Hair follicular keratinocyte (primary cell): ENCODE data around the gene CORT. TPM values are rescaled to one million over a fixed set of nuclear protein-coding genes. Genes with fewer than 3 reads are reported as not detected.

ENCODE experiments used
- total RNA-seq: library from RNA; depleted of rRNA; stranded (reverse); fragments of >200 nt; gene quantifications from 2 replicates; pipeline ENCODE4 v1.2.3, GENCODE V29; 2015

The CORT gene, protein sequence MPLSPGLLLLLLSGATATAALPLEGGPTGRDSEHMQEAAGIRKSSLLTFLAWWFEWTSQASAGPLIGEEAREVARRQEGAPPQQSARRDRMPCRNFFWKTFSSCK
- not detected in 2 replicates for total RNA-seq

DNA sequence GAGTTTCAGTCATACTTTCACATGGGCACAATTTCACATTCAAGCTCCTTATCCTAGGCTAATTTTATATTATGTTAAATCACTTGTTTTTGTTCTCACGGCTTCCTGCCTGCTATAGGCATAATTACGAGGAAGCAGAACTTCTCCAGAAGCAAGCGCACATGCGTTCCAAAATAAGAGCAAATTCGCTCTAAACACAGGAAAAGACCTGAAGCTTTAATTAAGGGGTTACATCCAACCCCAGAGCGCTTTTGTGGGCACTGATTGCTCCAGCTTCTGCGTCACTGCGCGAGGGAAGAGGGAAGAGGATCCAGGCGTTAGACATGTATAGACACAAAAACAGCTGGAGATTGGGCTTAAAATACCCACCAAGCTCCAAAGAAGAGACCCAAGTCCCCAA, at the start of gene CORT:
Gene CORT (plus strand): TSS at position 281 of the 400 bp plus-strand sequence. CDS start 193 bp downstream, outside the sequence.

DNA sequence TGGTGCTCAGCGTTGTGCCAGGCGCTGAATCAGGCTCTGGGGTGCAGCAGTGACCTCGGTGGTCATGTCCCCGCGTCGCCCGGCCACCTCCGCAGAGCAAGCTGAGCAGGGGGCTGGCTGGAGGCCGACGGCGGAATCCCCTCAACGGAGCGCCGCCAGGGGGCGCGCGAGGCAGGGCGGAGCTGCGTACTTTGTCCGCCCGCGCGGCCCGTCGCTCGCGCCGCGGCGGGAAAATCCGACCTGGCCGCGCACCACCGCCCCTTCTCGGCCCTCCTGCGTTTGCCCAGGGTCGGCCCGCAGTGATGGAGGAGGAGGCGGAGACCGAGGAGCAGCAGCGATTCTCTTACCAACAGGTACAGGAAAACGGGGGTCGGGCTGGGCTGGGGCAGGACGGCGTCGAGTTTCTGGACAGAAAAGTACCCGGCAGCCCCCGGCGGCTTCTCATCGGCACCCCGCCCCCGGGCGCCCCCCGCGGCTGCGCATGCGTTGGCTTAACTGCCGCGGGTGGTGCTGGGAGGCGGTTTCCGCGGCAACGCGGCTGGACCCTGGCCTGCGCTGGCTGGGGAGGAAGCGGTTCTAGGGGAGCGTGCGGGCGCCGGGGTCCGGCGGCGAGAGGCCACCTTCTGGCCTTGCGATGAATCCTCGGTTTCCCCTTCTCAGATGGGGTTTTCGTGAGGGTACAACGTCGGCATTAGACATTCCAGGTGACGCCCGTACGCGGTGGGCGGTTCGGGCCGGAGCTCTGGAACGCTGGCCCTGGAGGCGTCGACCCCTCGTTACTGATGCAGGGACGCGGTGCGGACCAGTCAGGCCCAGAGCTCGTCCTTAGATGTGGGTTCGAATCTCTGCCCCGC, 19.4 kb upstream of the CORT start, which contains the start of gene CENPS:
Gene CENPS (plus strand): TSS at position 218 of the 854 bp plus-strand sequence. CDS start 85 bp downstream, at position 303.

GRCh38 chr1:10472220-10473144, 22.7 kb downstream of the CORT start, which contains the start of gene DFFA:
Gene DFFA (minus strand): TSS chr1:10472529. CDS start chr1:10472458, 71 bp downstream.

GRCh38 chr1:10474613-10475507, 25.0 kb downstream of the CORT start, which contains the start of gene PEX14:
Gene PEX14 (plus strand): TSS chr1:10474950. CDS start chr1:10474967, 17 bp downstream.

Other genes starting within 250 kb of the CORT start
- gene KIF1B, start 239.5 kb upstream of the CORT start, total RNA-seq: 13.4 and 14.7 TPM in 2 replicates
- 239 and 294 TPM in 2 replicates for gene PGD, start 51.0 kb upstream of the CORT start, total RNA-seq
- gene CENPS, start 19.6 kb upstream of the CORT start, total RNA-seq: 7.0 and 19.8 TPM in 2 replicates
- 34.0 and 47.2 TPM in 2 replicates for gene DFFA, start 22.5 kb downstream of the CORT start, total RNA-seq
- gene PEX14, start 24.9 kb downstream of the CORT start, total RNA-seq: 17.9 and 19.5 TPM in 2 replicates